GM21825 (cell line): ENCODE data around the gene TAS1R3.

Source experiments
- ATAC-seq: cut with Tn5 transposase; IDR thresholded peaks from one replicate; pipeline ENCODE4 v1.9.1; 2021; ENCODE audit warnings: mild to moderate bottlenecking, moderate library complexity; ENCODE audit not compliant: unreplicated experiment

TAS1R3 gene

GRCh38 chr1:1331068-1331965 is at the start of gene TAS1R3:
Gene TAS1R3 (plus strand): TSS chr1:1331280. CDS start chr1:1331346, 66 bp downstream.
- no peak for ATAC-seq

GRCh38 chr1:1281533-1282321 is 49.4 kb upstream of the TAS1R3 start:
- no peak for ATAC-seq

- ATAC-seq = no peak
These were observed 48.1 kb upstream of the TAS1R3 start for GRCh38 chr1:1282998-1283397.

GRCh38 chr1:1283821-1284220 is 47.3 kb upstream of the TAS1R3 start:
- ATAC-seq = no peak

- no peak for ATAC-seq
These were observed 46.6 kb upstream of the TAS1R3 start for GRCh38 chr1:1284221-1285101.

GRCh38 chr1:1285102-1285571 is 45.9 kb upstream of the TAS1R3 start:
- ATAC-seq = no peak

GRCh38 chr1:1285611-1286311 is 45.3 kb upstream of the TAS1R3 start:
- no peak for ATAC-seq

- no peak for ATAC-seq
These were observed 44.5 kb upstream of the TAS1R3 start for GRCh38 chr1:1286313-1287261.

- ATAC-seq = no peak
These were observed 43.6 kb upstream of the TAS1R3 start for GRCh38 chr1:1287288-1288110.

- ATAC-seq = no peak
These were observed 40.8 kb upstream of the TAS1R3 start for GRCh38 chr1:1290238-1290731.

GRCh38 chr1:1291023-1291528 is 40.0 kb upstream of the TAS1R3 start:
- no peak for ATAC-seq

- ATAC-seq = no peak
These were observed 39.3 kb upstream of the TAS1R3 start for GRCh38 chr1:1291548-1292441.

- no peak for ATAC-seq
These were observed 38.7 kb upstream of the TAS1R3 start for GRCh38 chr1:1292442-1292779.

- no peak for ATAC-seq
These were observed 38.2 kb upstream of the TAS1R3 start for GRCh38 chr1:1292851-1293250.

- no peak for ATAC-seq
These were observed 37.5 kb upstream of the TAS1R3 start for GRCh38 chr1:1293263-1294249.
